ENCODE results near the gene USP10.

- TF ChIP-seq BHLHE40 (IDR thresholded peaks at IDR 0.05; ENCODE audit: low read depth, low read length) (no peak), RAD21 (conservative IDR thresholded peaks at IDR 0.05 in 1 of 2, IDR thresholded peaks at IDR 0.05 in 1 of 2) (no peak), EP300 (IDR thresholded peaks at IDR 0.05) (no peak), MYC (IDR thresholded peaks at IDR 0.05; ENCODE audit: borderline replicate concordance, low read length) (no peak), SMC3 (IDR thresholded peaks at IDR 0.05) (no peak), POLR2A (IDR thresholded peaks at IDR 0.05; ENCODE audit: low read length) (no peak), CEBPB (IDR thresholded peaks at IDR 0.05) (no peak), CTCF (IDR thresholded peaks at IDR 0.05) (no peak), HDAC2 (IDR thresholded peaks at IDR 0.05) (no peak)
These were observed 51.4 kb downstream of the USP10 start for GRCh38 chr16:84751241-84751640.

All from A549 (cell line).